Fibroblast of mammary gland (primary cell): ENCODE measurements around the gene CYP4F22.

Source experiments
- DNase-seq: peaks from one replicate; pipeline ENCODE4 v3.0.0-alpha.2; 2010; ENCODE audit warnings: low read depth
- H3K4me3 ChIP-seq: 2 replicates; pipeline ENCODE4 v1.5.1; 2011; ENCODE audit warnings: low read depth, mild to moderate bottlenecking, low read length, moderate library complexity; ENCODE audit not compliant: control insufficient read depth
- CTCF ChIP-seq: conservative IDR thresholded peaks from 2 replicates; pipeline ENCODE4 v1.5.1; 2011; ENCODE audit warnings: low read depth, low read length, inconsistent platforms; ENCODE audit not compliant: control insufficient read depth, insufficient read depth

Gene CYP4F22

GRCh38 chr19:15562861-15563260, 54.5 kb downstream of the CYP4F22 start:
- no peak overlapping the region for H3K4me3 ChIP-seq
- peak; percentile 53 for DNase-seq
- TF ChIP-seq CTCF: no peak

- H3K4me3 ChIP-seq: no peak overlapping the region
- TF ChIP-seq CTCF: no peak
- no peak for DNase-seq
Measured at GRCh38 chr19:15563325-15563794, 55.0 kb downstream of the CYP4F22 start.

GRCh38 chr19:15563931-15564330, 55.6 kb downstream of the CYP4F22 start:
- no peak for DNase-seq
- H3K4me3 ChIP-seq: no peak overlapping the region
- no peak for TF ChIP-seq CTCF

- DNase-seq: no peak
- H3K4me3 ChIP-seq: no peak overlapping the region
- TF ChIP-seq CTCF: no peak
Measured at GRCh38 chr19:15564534-15565168, 56.3 kb downstream of the CYP4F22 start.

- no peak overlapping the region for H3K4me3 ChIP-seq
- TF ChIP-seq CTCF: no peak
- DNase-seq: no peak
Measured at GRCh38 chr19:15570420-15570819, 62.1 kb downstream of the CYP4F22 start.

GRCh38 chr19:15575406-15575805, 67.1 kb downstream of the CYP4F22 start:
- H3K4me3 ChIP-seq: no peak overlapping the region
- no peak for TF ChIP-seq CTCF
- no peak for DNase-seq
